GM23338 (cell line): Measurements from ENCODE around the gene ZDHHC7. TPM values are rescaled to one million over a fixed set of nuclear protein-coding genes. Genes with fewer than 3 reads are reported as not detected.

Experiments
- ATAC-seq: fragments of 200-7000 bp; cut with Tn5 transposase; 3 replicates; pipeline ENCODE4 v1.9.1; 2020
- DNase-seq: peaks from one replicate; pipeline ENCODE4 v3.0.0-alpha.2; 2015; ENCODE audit warnings: low spot score
- H2AFZ ChIP-seq: fragments of 200-600 bp; sonication (generic); 2 replicates; pipeline ENCODE4 v1.8.0; 2016; ENCODE audit warnings: antibody characterized with exemption, mild to moderate bottlenecking, moderate library complexity
- H3F3A ChIP-seq: fragments of 200-600 bp; sonication (generic); replicated peaks from 2 replicates; pipeline ENCODE4 v1.8.0; 2017; ENCODE audit warnings: antibody characterized with exemption, mixed run types, low read depth
- H3K27ac ChIP-seq: fragments of 200-600 bp; sonication (generic); 2 replicates; pipeline ENCODE4 v1.6.1; 2016; ENCODE audit warnings: low read depth
- H3K27me3 ChIP-seq: fragments of 200-600 bp; sonication (generic); 2 replicates; pipeline ENCODE4 v1.8.0; 2016; ENCODE audit warnings: mild to moderate bottlenecking, mixed run types, moderate library complexity; ENCODE audit not compliant: insufficient read depth
- H3K36me3 ChIP-seq: fragments of 200-600 bp; sonication (generic); 2 replicates; pipeline ENCODE4 v1.8.0; 2016; ENCODE audit warnings: mild to moderate bottlenecking; ENCODE audit not compliant: insufficient read depth
- H3K4me1 ChIP-seq: fragments of 200-600 bp; sonication (generic); 2 replicates; pipeline ENCODE4 v1.8.0; 2016; ENCODE audit warnings: mild to moderate bottlenecking, moderate library complexity; ENCODE audit not compliant: insufficient read depth
- H3K4me2 ChIP-seq: fragments of 200-600 bp; sonication (generic); 2 replicates; pipeline ENCODE4 v1.7.1; 2017; ENCODE audit warnings: mixed run types
- H3K4me3 ChIP-seq: fragments of 200-600 bp; sonication (generic); 2 replicates; pipeline ENCODE4 v1.6.1; 2016; ENCODE audit warnings: mixed run types
- H3K79me2 ChIP-seq: fragments of 200-600 bp; sonication (generic); replicated peaks from 2 replicates; pipeline ENCODE4 v1.8.0; 2017; ENCODE audit warnings: mild to moderate bottlenecking; ENCODE audit not compliant: insufficient read depth
- H3K9me2 ChIP-seq: fragments of 200-600 bp; sonication (generic); 2 replicates; pipeline ENCODE4 v1.8.0; 2017; ENCODE audit not compliant: insufficient read depth
- H4K20me1 ChIP-seq: fragments of 200-600 bp; sonication (generic); replicated peaks from 2 replicates; pipeline ENCODE4 v1.8.0; 2017; ENCODE audit warnings: mild to moderate bottlenecking; ENCODE audit not compliant: insufficient read depth
- H3K27ac Mint-ChIP-seq: 2 replicates; pipeline ENCODE4 v1.8.0; 2020; ENCODE audit warnings: inconsistent platforms, mild to moderate bottlenecking, moderate library complexity, mixed read lengths
- H3K27me3 Mint-ChIP-seq: 3 replicates; pipeline ENCODE4 v1.8.0; 2022; ENCODE audit warnings: low read depth, mild to moderate bottlenecking, moderate library complexity, mixed read lengths, inconsistent platforms; ENCODE audit not compliant: insufficient read depth, poor library complexity
- H3K36me3 Mint-ChIP-seq: 3 replicates; pipeline ENCODE4 v1.8.0; 2021; ENCODE audit warnings: low read depth, mild to moderate bottlenecking, inconsistent platforms, moderate library complexity, mixed read lengths
- H3K4me1 Mint-ChIP-seq: 3 replicates; pipeline ENCODE4 v1.8.0; 2020; ENCODE audit warnings: mild to moderate bottlenecking, inconsistent platforms, mixed read lengths
- H3K4me3 Mint-ChIP-seq: 3 replicates; pipeline ENCODE4 v1.8.0; 2021; ENCODE audit warnings: moderate library complexity, mild to moderate bottlenecking, inconsistent platforms, mixed read lengths
- H3K9me3 Mint-ChIP-seq: 3 replicates; pipeline ENCODE4 v1.8.0; 2020; ENCODE audit warnings: moderate library complexity, mild to moderate bottlenecking, inconsistent platforms, mixed read lengths
- ETS1 ChIP-seq: IDR thresholded peaks from 2 replicates; pipeline ENCODE4 v1.6.1; 2016; ENCODE audit warnings: antibody characterized with exemption
- EZH2 ChIP-seq: fragments of 200-600 bp; sonication (generic); IDR thresholded peaks from one replicate; pipeline ENCODE4 v1.8.0; 2017; ENCODE audit warnings: antibody characterized with exemption, mild to moderate bottlenecking, low read depth; ENCODE audit not compliant: unreplicated experiment
- EZH2phosphoT487 ChIP-seq: fragments of 200-600 bp; sonication (generic); IDR thresholded peaks from one replicate; pipeline ENCODE4 v1.8.1; 2018; ENCODE audit warnings: antibody characterized with exemption; ENCODE audit not compliant: unreplicated experiment
- NANOG ChIP-seq: IDR thresholded peaks from 2 replicates; pipeline ENCODE4 v1.6.1; 2016; ENCODE audit warnings: antibody characterized with exemption, borderline replicate concordance
- REST ChIP-seq: IDR thresholded peaks from one replicate; pipeline ENCODE4 v1.6.1; 2018; ENCODE audit warnings: antibody characterized with exemption; ENCODE audit not compliant: unreplicated experiment
- STAT1 ChIP-seq: IDR thresholded peaks from one replicate; pipeline ENCODE4 v1.6.1; 2016; ENCODE audit warnings: antibody characterized with exemption; ENCODE audit not compliant: unreplicated experiment
- ZNF114 ChIP-seq: fragments of 250-450 bp; sonication (Bioruptor Pico); IDR thresholded peaks from 2 replicates; pipeline ENCODE4 v1.5.0; 2020; ENCODE audit warnings: mild to moderate bottlenecking, moderate library complexity
- polyA plus RNA-seq: library from polyadenylated mRNA; unstranded; fragments of >200 nt; fragmentation: Nextera tagmentation; extraction: Ambion mirVana; gene quantifications from 2 replicates; pipeline ENCODE4 v1.2.1, GENCODE V29; 2016
- total RNA-seq: library from RNA; depleted of rRNA; stranded (reverse); fragments of >200 nt; shearing (Covaris generic); gene quantifications from 2 replicates; pipeline ENCODE4 v1.2.3, GENCODE V29; 2014
- TF ChIP-seq, protein P1 (sequence below), 2 experiments: fragments of 200-600 bp in 1 of 2; sonication (generic) in 1 of 2; conservative IDR thresholded peaks; 2 replicates each; pipeline versions ENCODE4 v1.5.1 to v1.6.1; 2016 to 2017; ENCODE audit warnings: antibody characterized with exemption in 2 of 2, low read depth in 2 of 2, mild to moderate bottlenecking in 2 of 2, moderate library complexity in 1 of 2

Gene ZDHHC7
- total and polyA plus RNA-seq, 2 experiments from 2014 or later: 13.1 to 46.1 TPM

DNA sequence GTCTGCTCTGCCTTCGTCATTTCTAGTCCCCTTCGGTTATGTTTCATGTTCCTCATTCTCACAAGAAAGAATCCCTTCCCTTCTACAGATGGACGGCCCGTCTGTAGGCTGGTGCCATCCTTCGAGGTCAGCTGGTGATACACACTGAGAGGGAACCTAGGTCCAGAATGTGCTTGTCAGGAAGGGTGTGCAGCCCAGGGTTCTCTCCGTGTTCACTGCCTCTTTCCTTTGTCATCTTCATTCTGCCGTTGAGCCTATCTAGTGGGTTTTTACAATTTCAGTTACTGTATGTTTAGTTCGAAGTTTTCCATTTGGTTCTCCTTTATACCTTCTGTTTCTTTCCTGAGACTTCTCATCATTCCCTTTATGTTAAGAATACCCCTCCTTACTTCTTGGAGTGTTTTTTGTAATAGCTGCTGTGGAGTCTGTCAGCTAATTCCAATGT, 35.2 kb upstream of the ZDHHC7 start (continued):
- TF ChIP-seq, protein P1, sequence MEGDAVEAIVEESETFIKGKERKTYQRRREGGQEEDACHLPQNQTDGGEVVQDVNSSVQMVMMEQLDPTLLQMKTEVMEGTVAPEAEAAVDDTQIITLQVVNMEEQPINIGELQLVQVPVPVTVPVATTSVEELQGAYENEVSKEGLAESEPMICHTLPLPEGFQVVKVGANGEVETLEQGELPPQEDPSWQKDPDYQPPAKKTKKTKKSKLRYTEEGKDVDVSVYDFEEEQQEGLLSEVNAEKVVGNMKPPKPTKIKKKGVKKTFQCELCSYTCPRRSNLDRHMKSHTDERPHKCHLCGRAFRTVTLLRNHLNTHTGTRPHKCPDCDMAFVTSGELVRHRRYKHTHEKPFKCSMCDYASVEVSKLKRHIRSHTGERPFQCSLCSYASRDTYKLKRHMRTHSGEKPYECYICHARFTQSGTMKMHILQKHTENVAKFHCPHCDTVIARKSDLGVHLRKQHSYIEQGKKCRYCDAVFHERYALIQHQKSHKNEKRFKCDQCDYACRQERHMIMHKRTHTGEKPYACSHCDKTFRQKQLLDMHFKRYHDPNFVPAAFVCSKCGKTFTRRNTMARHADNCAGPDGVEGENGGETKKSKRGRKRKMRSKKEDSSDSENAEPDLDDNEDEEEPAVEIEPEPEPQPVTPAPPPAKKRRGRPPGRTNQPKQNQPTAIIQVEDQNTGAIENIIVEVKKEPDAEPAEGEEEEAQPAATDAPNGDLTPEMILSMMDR (conservative IDR thresholded peaks at IDR 0.05; ENCODE audit: low read depth in 2 of 2): no peak

GRCh38 chr16:85045641-85046471, 34.5 kb upstream of the ZDHHC7 start:
- ATAC-seq (no peak), DNase-seq (no peak)
- Mint-ChIP-seq H3K9me3 (no peaks in the 10 kb centered on the region), H3K36me3 (no peaks in the 10 kb centered on the region), H3K4me1 (no peaks in the 10 kb centered on the region; the same call in 1 of the 3 replicates), H3K4me3 (no peak overlapping the region), H3K27me3 (peaks cover 7% of the 10 kb centered on the region), H3K27ac (no peak overlapping the region)
- H3K27ac ChIP-seq: no peak overlapping the region
- H3K79me2 ChIP-seq: no peaks in the 10 kb centered on the region
- H4K20me1 ChIP-seq: no peaks in the 10 kb centered on the region; the same call in 1 of the 2 replicates
- TF ChIP-seq ZNF114: no peak
- no peaks in the 10 kb centered on the region for H3F3A ChIP-seq
- no peak overlapping the region for H2AFZ ChIP-seq
- no peaks in the 10 kb centered on the region for H3K4me1 ChIP-seq
- no peak overlapping the region for H3K4me3 ChIP-seq
- no peak overlapping the region for H3K4me2 ChIP-seq
- H3K27me3 ChIP-seq: no peaks in the 10 kb centered on the region
- H3K9me2 ChIP-seq: no peaks in the 10 kb centered on the region
- H3K36me3 ChIP-seq: no peaks in the 10 kb centered on the region

- Histone ChIP-seq H2AFZ (no peak overlapping the region), H3K79me2 (no peaks in the 10 kb centered on the region), H3K4me3 (no peak overlapping the region), H3K27me3 (no peaks in the 10 kb centered on the region), H3K4me1 (no peaks in the 10 kb centered on the region), H3F3A (no peaks in the 10 kb centered on the region), H3K36me3 (no peaks in the 10 kb centered on the region), H3K4me2 (no peak overlapping the region), H3K9me2 (no peaks in the 10 kb centered on the region), H3K27ac (no peak overlapping the region), H4K20me1 (no peaks in the 10 kb centered on the region; the same call in 1 of the 2 replicates)
- H3K9me3 Mint-ChIP-seq: no peaks in the 10 kb centered on the region
- TF ChIP-seq REST (no peak), ETS1 (no peak), ZNF114 (no peak), EZH2phosphoT487 (no peak), STAT1 (no peak), NANOG (no peak), EZH2 (no peak)
- TF ChIP-seq, protein P1 (conservative IDR thresholded peaks at IDR 0.05; ENCODE audit: low read depth in 2 of 2): no peak
- ATAC-seq: no peak
- DNase-seq: no peak
- H3K27ac Mint-ChIP-seq: no peak overlapping the region
- no peaks in the 10 kb centered on the region for H3K36me3 Mint-ChIP-seq
- peaks cover 7% of the 10 kb centered on the region for H3K27me3 Mint-ChIP-seq
- H3K4me1 Mint-ChIP-seq: no peaks in the 10 kb centered on the region; the same call in 2 of the 3 replicates
- no peak overlapping the region for H3K4me3 Mint-ChIP-seq
Observed at GRCh38 chr16:85045077-85045476, 33.7 kb upstream of the ZDHHC7 start.
